Endothelial cell of umbilical vein (primary cell): Measurements from ENCODE around the gene SLC35B2. TPM values are rescaled to one million over a fixed set of nuclear protein-coding genes. Genes with fewer than 3 reads are reported as not detected.

ENCODE experiments used
- BruUV-seq: library from RNA; stranded (reverse); fragments of 400-500 nt; replicated peaks from 2 replicates; lab custom pipeline; 2021; lab: Mats Ljungman, UMichigan
- CTCF ChIA-PET: fragments of 300-600, 350-600 bp; sonication (Branson Sonifier 250); formaldehyde crosslinking; loops from one replicate; lab custom pipeline; 2021; ENCODE audit warnings: antibody characterized with exemption, inconsistent platforms; lab: Charles Lee
- POLR2A ChIA-PET: fragments of 300-600, 350-600 bp; sonication (Branson Sonifier 250); formaldehyde crosslinking; loops from one replicate; lab custom pipeline; 2021; ENCODE audit warnings: antibody characterized with exemption, inconsistent platforms; lab: Charles Lee
- DNase-seq: peaks from one replicate; pipeline ENCODE4 v3.0.0-alpha.2; 2011; ENCODE audit warnings: low read depth, low spot score
- FAIRE-seq: peaks from 2 replicates; lab custom pipeline; 2011; peaks lifted over from hg19 to GRCh38; lab: Jason Lieb, UNC
- H2AFZ ChIP-seq: 2 replicates; pipeline ENCODE4 v1.6.0; 2012; ENCODE audit warnings: low read depth, low read length, control low read depth, inconsistent platforms
- H3K27ac ChIP-seq: 2 replicates; pipeline ENCODE4 v1.5.1; 2011; ENCODE audit warnings: low read depth, mild to moderate bottlenecking, control low read depth, low read length, moderate library complexity; ENCODE audit not compliant: insufficient read depth
- H3K27me3 ChIP-seq, 2 experiments: 2 replicates each; pipeline versions ENCODE4 v1.6.0 to v1.6.1; 2011; ENCODE audit warnings: low read length in 2 of 2, mixed read lengths in 1 of 2; ENCODE audit not compliant: control insufficient read depth in 2 of 2, insufficient read depth in 2 of 2
- H3K36me3 ChIP-seq, 2 experiments: 2 replicates in 1 of 2; 3 replicates in 1 of 2; pipeline ENCODE4 v1.5.1; 2011; ENCODE audit warnings: low read length in 2 of 2, mild to moderate bottlenecking in 1 of 2, moderate library complexity in 1 of 2; ENCODE audit not compliant: control insufficient read depth in 2 of 2, insufficient read depth in 2 of 2; ENCODE audit errors: extremely low read depth in 1 of 2
- H3K4me1 ChIP-seq: 3 replicates; pipeline ENCODE4 v1.5.1; 2011; ENCODE audit warnings: mild to moderate bottlenecking, low read length; ENCODE audit not compliant: control insufficient read depth, insufficient read depth; ENCODE audit errors: extremely low read depth
- H3K4me2 ChIP-seq: 2 replicates; pipeline ENCODE4 v1.6.1; 2011; ENCODE audit warnings: low read length, control low read depth, mixed read lengths; ENCODE audit not compliant: insufficient read depth
- H3K4me3 ChIP-seq, 3 experiments: fragments of 200-600 bp in 1 of 3; sonication (generic), shearing (Covaris generic) in 1 of 3; replicated peaks in 1 of 3; 2 replicates each; pipeline ENCODE4 v1.5.1; 2011 to 2016; ENCODE audit warnings: control low read depth in 3 of 3, low read length in 3 of 3, mild to moderate bottlenecking in 2 of 3, inconsistent platforms in 1 of 3, low read depth in 1 of 3, moderate library complexity in 1 of 3; ENCODE audit not compliant: insufficient read depth in 1 of 3
- H3K79me2 ChIP-seq: 2 replicates; pipeline ENCODE4 v1.6.0; 2012; ENCODE audit warnings: low read length, inconsistent platforms; ENCODE audit not compliant: control insufficient read depth, insufficient read depth
- H3K9ac ChIP-seq: replicated peaks from 2 replicates; pipeline ENCODE3; 2011; ENCODE audit warnings: low read length, control low read depth; ENCODE audit not compliant: insufficient read depth; ENCODE audit errors: extremely low read depth
- H3K9me1 ChIP-seq: replicated peaks from 3 replicates; pipeline ENCODE4 v1.6.0; 2011; ENCODE audit warnings: mild to moderate bottlenecking, low read length; ENCODE audit not compliant: control insufficient read depth, insufficient read depth; ENCODE audit errors: extremely low read depth
- H3K9me3 ChIP-seq: replicated peaks from 2 replicates; pipeline ENCODE4 v1.5.1; 2012; ENCODE audit warnings: low read length, inconsistent platforms; ENCODE audit not compliant: control insufficient read depth, insufficient read depth
- H4K20me1 ChIP-seq: replicated peaks from 2 replicates; pipeline ENCODE3; 2011; ENCODE audit warnings: mild to moderate bottlenecking, low read length; ENCODE audit not compliant: control insufficient read depth, insufficient read depth; ENCODE audit errors: extremely low read depth
- EZH2 ChIP-seq: IDR thresholded peaks from 2 replicates; pipeline ENCODE4 v1.6.1; 2012; ENCODE audit warnings: borderline replicate concordance, low read depth, mild to moderate bottlenecking, moderate library complexity, low read length, inconsistent platforms; ENCODE audit not compliant: severe bottlenecking
- FOS ChIP-seq: IDR thresholded peaks from 2 replicates; pipeline ENCODE4 v1.6.1; 2011; ENCODE audit warnings: mild to moderate bottlenecking, low read length, moderate library complexity, borderline replicate concordance; ENCODE audit not compliant: insufficient read depth
- GATA2 ChIP-seq: IDR thresholded peaks from 2 replicates; pipeline ENCODE4 v1.7.0; 2011; ENCODE audit warnings: low read depth, mild to moderate bottlenecking, moderate library complexity, mixed read lengths, low read length; ENCODE audit not compliant: insufficient read length, insufficient read depth
- JUN ChIP-seq: IDR thresholded peaks from 2 replicates; pipeline ENCODE4 v1.6.1; 2011; ENCODE audit warnings: borderline replicate concordance, low read depth; ENCODE audit not compliant: insufficient read length, insufficient read depth
- MYC ChIP-seq: IDR thresholded peaks from one replicate; pipeline ENCODE4 v1.6.1; 2011; ENCODE audit warnings: mild to moderate bottlenecking, low read depth, low read length
- POLR2A ChIP-seq: IDR thresholded peaks from 2 replicates; pipeline ENCODE4 v1.6.1; 2012; ENCODE audit warnings: low read depth, mild to moderate bottlenecking, control low read depth, low read length
- POLR2AphosphoS5 ChIP-seq: IDR thresholded peaks from 2 replicates; pipeline ENCODE4 v1.6.1; 2012; ENCODE audit warnings: low read depth, mild to moderate bottlenecking, control low read depth, low read length, moderate library complexity; ENCODE audit not compliant: insufficient read depth
- dilution Hi-C: fragments of 300-500 bp; cut with MboI; formaldehyde crosslinking; loops from one replicate; pipeline ENCODE4 v1.15.0; 2019; ENCODE audit warnings: low sequenced_read_pairs; ENCODE audit not compliant: extremely low pct_ligation_motif_present
- intact Hi-C: fragments of 100-400 bp; cut with micrococcal nuclease; formaldehyde crosslinking; loops from one replicate; pipeline ENCODE4 v1.10.0; 2022
- polyA plus RNA-seq, 4 experiments: library from polyadenylated mRNA; depleted of rRNA in 3 of 4; stranded (reverse) in 3 of 4; unstranded in 1 of 4; fragments of >200 nt; gene quantifications; 2 replicates each; pipeline versions ENCODE4 v1.2.1 to v1.2.3, GENCODE V29; 2011 to 2012; ENCODE audit warnings: missing spikeins in 1 of 4
- total RNA-seq: library from RNA; stranded (reverse); gene quantifications from 2 replicates; pipeline ENCODE4 v1.2.3, GENCODE V29; 2021
- TF ChIP-seq, protein P1 (sequence below): IDR thresholded peaks from 2 replicates; pipeline ENCODE4 v1.6.1; 2011; ENCODE audit not compliant: insufficient read depth, insufficient read length
- TF ChIP-seq, protein P2 (sequence below), 2 donors: IDR thresholded peaks; 1 replicate in 1 of 2; 2 replicates in 1 of 2; pipeline ENCODE4 v1.5.1; 2011; ENCODE audit warnings: low read length in 2 of 2, mild to moderate bottlenecking in 2 of 2, moderate library complexity in 2 of 2, control low read depth in 1 of 2, inconsistent platforms in 1 of 2, low read depth in 1 of 2; ENCODE audit not compliant: insufficient read depth in 1 of 2; ENCODE audit errors: extremely low read depth in 1 of 2

The SLC35B2 gene
- total and polyA plus RNA-seq, 2 donors (not counting 3 experiments of a cell fraction or from before 2014, with no cell fraction given) = 53.4 to 112 TPM

- dilution Hi-C loops (no loop called here), intact Hi-C loops (no loop called here)
- no TSS peak for BruUV-seq
- Histone ChIP-seq H3K36me3 (no peaks in the 10 kb centered on the region), H2AFZ (no peak overlapping the region), H3K4me2 (no peak overlapping the region), H3K9ac (no peak overlapping the region), H3K27ac (no peak overlapping the region), H3K79me2 (no peaks in the 10 kb centered on the region), H3K27me3 (peaks cover 36 to 63% of the 10 kb centered on the region in 2 experiments), H3K9me3 (no peaks in the 10 kb centered on the region), H3K4me3 (no peak overlapping the region), H3K9me1 (no peaks in the 10 kb centered on the region), H4K20me1 (no peaks in the 10 kb centered on the region), H3K4me1 (peaks cover 9% of the 10 kb centered on the region)
- DNase-seq (no peak), FAIRE-seq (no peak)
- TF ChIP-seq JUN = no peak
- TF ChIP-seq EZH2 = no peak
- TF ChIP-seq MYC = no peak
- TF ChIP-seq, protein P1, sequence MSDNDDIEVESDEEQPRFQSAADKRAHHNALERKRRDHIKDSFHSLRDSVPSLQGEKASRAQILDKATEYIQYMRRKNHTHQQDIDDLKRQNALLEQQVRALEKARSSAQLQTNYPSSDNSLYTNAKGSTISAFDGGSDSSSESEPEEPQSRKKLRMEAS = no peak
- no peak for TF ChIP-seq FOS
- TF ChIP-seq, protein P2, sequence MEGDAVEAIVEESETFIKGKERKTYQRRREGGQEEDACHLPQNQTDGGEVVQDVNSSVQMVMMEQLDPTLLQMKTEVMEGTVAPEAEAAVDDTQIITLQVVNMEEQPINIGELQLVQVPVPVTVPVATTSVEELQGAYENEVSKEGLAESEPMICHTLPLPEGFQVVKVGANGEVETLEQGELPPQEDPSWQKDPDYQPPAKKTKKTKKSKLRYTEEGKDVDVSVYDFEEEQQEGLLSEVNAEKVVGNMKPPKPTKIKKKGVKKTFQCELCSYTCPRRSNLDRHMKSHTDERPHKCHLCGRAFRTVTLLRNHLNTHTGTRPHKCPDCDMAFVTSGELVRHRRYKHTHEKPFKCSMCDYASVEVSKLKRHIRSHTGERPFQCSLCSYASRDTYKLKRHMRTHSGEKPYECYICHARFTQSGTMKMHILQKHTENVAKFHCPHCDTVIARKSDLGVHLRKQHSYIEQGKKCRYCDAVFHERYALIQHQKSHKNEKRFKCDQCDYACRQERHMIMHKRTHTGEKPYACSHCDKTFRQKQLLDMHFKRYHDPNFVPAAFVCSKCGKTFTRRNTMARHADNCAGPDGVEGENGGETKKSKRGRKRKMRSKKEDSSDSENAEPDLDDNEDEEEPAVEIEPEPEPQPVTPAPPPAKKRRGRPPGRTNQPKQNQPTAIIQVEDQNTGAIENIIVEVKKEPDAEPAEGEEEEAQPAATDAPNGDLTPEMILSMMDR (IDR thresholded peaks at IDR 0.05; ENCODE audit: extremely low read depth in 1 of 2, insufficient read depth in 1 of 2, low read depth in 1 of 2, low read length in 2 of 2) = no peak
- no peak for TF ChIP-seq POLR2AphosphoS5
- TF ChIP-seq POLR2A = no peak
- no peak for TF ChIP-seq GATA2
- ChIA-PET CTCF (no interaction called here), POLR2A (no interaction called here)
Measured at GRCh38 chr6:44272529-44272928, 15.2 kb upstream of the SLC35B2 start.
